Retinal pigment epithelial cell (primary cell): Measurements from ENCODE around the gene GRIA1.

Experiments
- DNase-seq: peaks from one replicate; pipeline ENCODE4 v3.0.0-alpha.2; 2010; ENCODE audit warnings: low read depth
- H3K4me3 ChIP-seq: 2 replicates; pipeline ENCODE4 v1.5.1; 2011; ENCODE audit warnings: mild to moderate bottlenecking, low read length, control low read depth, moderate library complexity
- TF ChIP-seq, protein P1 (sequence below): conservative IDR thresholded peaks from 2 replicates; pipeline ENCODE4 v1.5.1; 2011; ENCODE audit warnings: low read depth, low read length, control low read depth, inconsistent platforms

GRIA1 gene

DNA sequence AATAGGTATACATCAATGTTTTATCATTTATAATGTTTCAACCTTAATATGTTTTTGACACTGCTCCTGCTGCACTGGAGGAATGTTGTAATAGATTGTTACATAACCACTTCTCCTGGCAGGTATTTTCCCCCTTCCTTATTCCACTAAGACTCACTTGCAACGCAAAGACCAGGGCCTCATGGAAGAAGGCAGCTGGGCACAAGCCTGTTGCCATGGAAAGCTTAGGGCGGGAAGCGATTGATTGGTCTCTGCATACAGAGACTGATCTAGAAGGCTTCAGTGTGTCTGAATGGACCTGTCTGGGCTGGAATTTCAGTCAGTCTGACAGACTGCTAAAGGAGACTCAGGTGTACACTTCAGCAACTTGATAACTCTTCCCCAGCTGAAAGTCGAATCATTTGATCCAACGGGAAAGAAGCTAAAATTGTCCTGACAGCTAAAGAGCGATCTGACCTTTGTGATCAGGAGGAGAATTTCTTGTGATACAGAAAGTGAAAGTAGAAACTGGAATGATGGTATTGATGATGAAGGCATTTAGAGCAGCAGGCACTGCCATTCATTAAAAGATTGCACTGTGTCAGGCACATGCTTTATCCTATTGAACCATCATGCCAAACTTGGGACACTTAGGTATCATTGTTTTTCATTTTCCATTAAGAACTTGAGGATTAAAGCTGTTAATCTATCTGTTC lies 65.1 kb downstream of the GRIA1 start:
- no peak for DNase-seq
- H3K4me3 ChIP-seq: no peak overlapping the region
- TF ChIP-seq, protein P1, sequence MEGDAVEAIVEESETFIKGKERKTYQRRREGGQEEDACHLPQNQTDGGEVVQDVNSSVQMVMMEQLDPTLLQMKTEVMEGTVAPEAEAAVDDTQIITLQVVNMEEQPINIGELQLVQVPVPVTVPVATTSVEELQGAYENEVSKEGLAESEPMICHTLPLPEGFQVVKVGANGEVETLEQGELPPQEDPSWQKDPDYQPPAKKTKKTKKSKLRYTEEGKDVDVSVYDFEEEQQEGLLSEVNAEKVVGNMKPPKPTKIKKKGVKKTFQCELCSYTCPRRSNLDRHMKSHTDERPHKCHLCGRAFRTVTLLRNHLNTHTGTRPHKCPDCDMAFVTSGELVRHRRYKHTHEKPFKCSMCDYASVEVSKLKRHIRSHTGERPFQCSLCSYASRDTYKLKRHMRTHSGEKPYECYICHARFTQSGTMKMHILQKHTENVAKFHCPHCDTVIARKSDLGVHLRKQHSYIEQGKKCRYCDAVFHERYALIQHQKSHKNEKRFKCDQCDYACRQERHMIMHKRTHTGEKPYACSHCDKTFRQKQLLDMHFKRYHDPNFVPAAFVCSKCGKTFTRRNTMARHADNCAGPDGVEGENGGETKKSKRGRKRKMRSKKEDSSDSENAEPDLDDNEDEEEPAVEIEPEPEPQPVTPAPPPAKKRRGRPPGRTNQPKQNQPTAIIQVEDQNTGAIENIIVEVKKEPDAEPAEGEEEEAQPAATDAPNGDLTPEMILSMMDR: no peak

DNA sequence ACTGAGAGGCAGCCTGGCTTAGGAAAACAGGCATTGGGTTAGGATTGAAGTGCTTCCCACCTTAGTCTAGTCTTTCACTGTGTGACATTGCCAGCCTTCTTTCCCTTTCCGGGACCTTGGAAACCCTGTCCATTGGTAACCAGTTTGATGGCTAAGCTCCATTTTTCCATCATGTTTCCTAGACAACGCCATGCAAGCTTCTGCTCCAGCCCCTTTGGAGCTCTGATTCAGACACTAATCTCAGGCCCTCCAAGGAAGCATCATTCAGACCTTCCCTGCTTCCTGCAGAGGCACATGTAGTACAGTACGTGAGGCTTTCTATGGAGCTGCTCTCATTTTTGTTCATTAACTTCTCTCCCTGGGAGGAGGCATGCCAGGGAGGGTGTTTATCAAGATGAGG lies 68.5 kb downstream of the GRIA1 start:
- TF ChIP-seq, protein P1: no peak
- DNase-seq: no peak
- no peak overlapping the region for H3K4me3 ChIP-seq

DNA sequence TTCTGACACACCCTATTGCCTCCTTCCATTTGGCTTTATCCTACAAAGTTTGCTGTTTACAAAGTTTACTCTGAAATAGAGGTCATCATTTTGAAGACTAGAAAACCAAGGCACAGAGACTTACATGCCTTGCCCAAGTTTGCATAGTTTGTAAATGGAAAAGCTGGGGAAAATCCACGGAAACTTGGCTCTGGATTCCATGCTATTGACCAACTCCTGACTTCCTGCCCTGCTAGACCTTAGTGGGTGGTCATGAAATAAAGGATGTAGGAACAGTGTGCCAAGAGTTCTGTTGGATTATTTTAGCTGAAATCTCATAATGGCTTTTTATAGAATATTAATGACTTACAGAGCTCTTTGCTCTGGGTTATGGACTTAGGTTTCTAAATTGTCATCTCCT lies 69.5 kb downstream of the GRIA1 start:
- DNase-seq: no peak
- TF ChIP-seq, protein P1: no peak
- no peak overlapping the region for H3K4me3 ChIP-seq

DNA sequence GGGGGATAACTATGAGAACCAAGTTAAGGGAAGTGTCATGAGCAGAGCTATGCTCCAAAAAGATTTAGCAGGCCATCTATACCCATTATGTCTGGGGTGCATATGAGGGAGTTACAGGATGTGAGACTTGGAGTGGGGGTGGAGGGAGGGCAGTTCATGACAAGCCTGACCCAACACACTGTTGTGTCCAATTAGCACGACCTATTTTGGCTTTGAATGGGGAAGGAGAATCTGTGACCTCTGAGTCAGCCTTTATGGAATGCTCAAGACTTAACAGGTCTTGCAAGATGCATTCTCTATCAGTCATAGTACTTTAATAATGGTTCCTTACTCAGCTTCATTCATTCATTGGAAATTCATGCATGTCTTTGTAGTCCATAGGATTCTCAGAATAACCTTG lies 71.7 kb downstream of the GRIA1 start:
- H3K4me3 ChIP-seq: no peak overlapping the region
- TF ChIP-seq, protein P1: no peak
- peak; percentile 39 for DNase-seq

DNA sequence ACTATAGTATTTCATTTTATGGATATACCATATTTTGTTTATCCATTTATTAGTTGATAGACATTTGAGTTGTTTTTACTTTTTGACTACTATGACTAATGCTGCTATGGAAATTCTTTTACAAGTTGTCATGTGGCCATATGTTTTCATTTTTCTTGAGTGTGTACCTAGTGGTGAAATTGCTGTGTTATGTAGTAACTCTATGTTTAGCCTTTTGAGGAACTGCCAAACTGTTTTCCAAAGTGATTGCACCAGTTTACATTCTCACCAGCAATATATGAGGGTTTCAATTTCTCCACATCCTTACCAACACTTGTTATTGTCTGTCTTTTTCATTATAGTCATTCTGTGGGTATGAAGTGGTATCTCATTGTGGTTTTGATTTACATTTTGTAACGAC lies 75.4 kb downstream of the GRIA1 start:
- DNase-seq: no peak
- TF ChIP-seq, protein P1: no peak
- H3K4me3 ChIP-seq: no peak overlapping the region

DNA sequence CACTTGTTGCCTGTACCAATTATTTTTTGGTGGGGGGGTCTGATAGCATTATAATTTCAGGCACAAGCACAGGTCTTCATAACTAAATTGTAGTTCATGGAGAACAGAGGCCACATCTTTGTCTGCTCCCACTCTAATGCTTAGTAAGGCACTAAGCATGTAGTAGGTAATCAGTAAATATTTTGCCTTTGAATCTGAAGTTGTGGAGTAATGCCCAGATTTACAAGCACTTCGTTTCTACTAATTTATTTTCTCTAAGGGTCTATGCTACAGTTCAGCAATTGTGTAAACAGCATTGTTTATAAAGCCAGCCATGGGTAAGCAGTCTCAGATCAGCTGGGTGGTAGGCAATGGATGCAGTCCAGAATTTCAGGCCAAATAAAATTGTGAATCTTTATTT lies 78.6 kb downstream of the GRIA1 start:
- no peak for DNase-seq
- TF ChIP-seq, protein P1: no peak
- H3K4me3 ChIP-seq: no peak overlapping the region

DNA sequence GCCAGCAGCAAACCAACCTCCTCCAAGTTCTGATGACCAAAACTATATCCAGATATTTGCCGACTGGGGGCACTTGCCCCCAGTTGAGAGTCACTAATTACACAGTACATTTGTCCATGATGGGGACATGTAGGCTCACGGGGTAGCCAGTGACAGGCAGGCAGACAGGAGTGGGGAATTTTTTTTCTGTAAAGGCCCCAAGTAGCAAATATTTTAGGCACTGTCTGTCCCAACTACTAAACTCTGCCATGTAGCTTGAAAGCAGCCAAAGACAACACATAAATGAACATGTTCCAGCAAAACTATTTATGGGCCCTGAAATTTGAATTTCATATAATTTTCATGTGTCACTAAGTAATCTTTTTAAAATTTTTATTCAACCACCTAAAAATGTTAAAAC lies 80.7 kb downstream of the GRIA1 start:
- H3K4me3 ChIP-seq: no peak overlapping the region
- TF ChIP-seq, protein P1: no peak
- DNase-seq: no peak
